ENCODE measurements around the gene TEAD1.

GRCh38 chr11:12818333-12819015 lies 144.3 kb downstream of the TEAD1 start:
- TF ChIP-seq IRF2 (CRISPR knock-in tag; IDR thresholded peaks at IDR 0.05) (no peak), MECOM (CRISPR knock-in tag; IDR thresholded peaks at IDR 0.05) (no peak), CEBPZ (IDR thresholded peaks at IDR 0.05; ENCODE audit: borderline replicate concordance, low read depth, low read length) (no peak), CTCF (IDR thresholded peaks at IDR 0.05 in 2 of 3, conservative IDR thresholded peaks at IDR 0.05 in 1 of 3; ENCODE audit: insufficient read depth in 2 of 3, low read depth in 1 of 3, low read length in 3 of 3) (no peak)
